ENCODE results near the gene SOX30.

SOX30 gene

GRCh38 chr5:157607371-157608161 lies 44.7 kb downstream of the SOX30 start:
- no peak for DNase-seq

- DNase-seq = no peak
Measured at GRCh38 chr5:157606046-157606445, 46.2 kb downstream of the SOX30 start.

GRCh38 chr5:157603333-157604190 lies 48.7 kb downstream of the SOX30 start:
- no peak for DNase-seq

- DNase-seq = no peak
Measured at GRCh38 chr5:157602505-157602904, 49.7 kb downstream of the SOX30 start.

GRCh38 chr5:157600252-157600651 lies 52.0 kb downstream of the SOX30 start:
- no peak for DNase-seq

GRCh38 chr5:157599565-157599964 lies 52.7 kb downstream of the SOX30 start:
- no peak for DNase-seq

- no peak for DNase-seq
Measured at GRCh38 chr5:157598350-157598936, 53.8 kb downstream of the SOX30 start.

GRCh38 chr5:157597277-157597676 lies 55.0 kb downstream of the SOX30 start:
- no peak for DNase-seq

- no peak for DNase-seq
Measured at GRCh38 chr5:157596487-157596886, 55.8 kb downstream of the SOX30 start.

- no peak for DNase-seq
Measured at GRCh38 chr5:157594675-157595459, 57.4 kb downstream of the SOX30 start.

- DNase-seq = no peak
Measured at GRCh38 chr5:157594257-157594656, 58.0 kb downstream of the SOX30 start.

GRCh38 chr5:157593052-157593757 lies 59.0 kb downstream of the SOX30 start:
- DNase-seq = no peak

GRCh38 chr5:157592594-157592993 lies 59.6 kb downstream of the SOX30 start:
- no peak for DNase-seq

GRCh38 chr5:157590478-157590877 lies 61.8 kb downstream of the SOX30 start:
- no peak for DNase-seq

GRCh38 chr5:157584628-157585027 lies 67.6 kb downstream of the SOX30 start:
- no peak for DNase-seq

GRCh38 chr5:157582731-157583620 lies 69.3 kb downstream of the SOX30 start:
- no peak for DNase-seq

GRCh38 chr5:157581901-157582300 lies 70.3 kb downstream of the SOX30 start:
- no peak for DNase-seq

- DNase-seq = no peak
Measured at GRCh38 chr5:157578079-157578780, 74.0 kb downstream of the SOX30 start.

- no peak for DNase-seq
Measured at GRCh38 chr5:157576678-157577077, 75.6 kb downstream of the SOX30 start.

All from bone marrow (tissue), 2 donors.